K562 (cell line): Measurements from ENCODE around the gene STUB1. TPM values are rescaled to one million over a fixed set of nuclear protein-coding genes. Genes with fewer than 3 reads are reported as not detected.

Experiments used
- ATF7 ChIP-seq: fragments of 450-650 bp; IDR thresholded peaks from 2 replicates; pipeline ENCODE4 v1.7.1; 2014; ENCODE audit warnings: mild to moderate bottlenecking, moderate library complexity
- CHD2 ChIP-seq: IDR thresholded peaks from 2 replicates; pipeline ENCODE4 v1.6.1; 2011; ENCODE audit warnings: low read depth, low read length
- ETV1 ChIP-seq: fragments of 450-650 bp; conservative IDR thresholded peaks from 2 replicates; pipeline ENCODE4 v1.6.1; 2016; ENCODE audit warnings: missing genetic modification characterization, control low read depth, low read depth, missing compliant biosample characterization
- FOXP1 ChIP-seq: sonication (generic); formaldehyde crosslinking; IDR thresholded peaks from 2 replicates; pipeline ENCODE4 v1.8.0; 2022; ENCODE audit warnings: mild to moderate bottlenecking, missing genetic modification reagents
- GATAD2A ChIP-seq: fragments of 450-650 bp; IDR thresholded peaks from 2 replicates; pipeline ENCODE4 v1.6.1; 2017
- KLF1 ChIP-seq: fragments of 450-650 bp; IDR thresholded peaks from 2 replicates; pipeline ENCODE4 v1.6.1; 2016; ENCODE audit warnings: missing genetic modification characterization, missing compliant biosample characterization
- MAFG ChIP-seq: fragments of 450-650 bp; conservative IDR thresholded peaks from 2 replicates; pipeline ENCODE4 v1.6.1; 2016; ENCODE audit warnings: missing genetic modification characterization, missing compliant biosample characterization
- NBN ChIP-seq: fragments of 450-650 bp; IDR thresholded peaks from 2 replicates; pipeline ENCODE4 v1.6.1; 2016; ENCODE audit warnings: low read depth, mild to moderate bottlenecking
- NR4A1 ChIP-seq, 2 experiments: fragments of 250-450 bp in 1 of 2; fragments of 450-650 bp in 1 of 2; sonication (Bioruptor Pico) in 1 of 2; IDR thresholded peaks; 2 replicates each; pipeline versions ENCODE4 v1.4.0 to v1.6.1; 2016 to 2020; ENCODE audit warnings: mild to moderate bottlenecking in 2 of 2, missing compliant biosample characterization in 1 of 2, missing genetic modification characterization in 1 of 2, moderate library complexity in 1 of 2
- NUFIP1 ChIP-seq: fragments of 450-650 bp; IDR thresholded peaks from 2 replicates; pipeline ENCODE4 v1.6.1; 2018; ENCODE audit not compliant: partially characterized antibody
- POLR3A ChIP-seq: IDR thresholded peaks from 2 replicates; pipeline ENCODE4 v1.6.1; 2011; ENCODE audit warnings: borderline replicate concordance, mild to moderate bottlenecking, moderate library complexity; ENCODE audit not compliant: insufficient read length, insufficient read depth; ENCODE audit errors: extremely low read depth
- SETDB1 ChIP-seq: IDR thresholded peaks from one replicate; pipeline ENCODE4 v1.6.1; 2012; ENCODE audit warnings: low read length, control low read depth, inconsistent platforms
- SREBF1 ChIP-seq: fragments of 150-350 bp; IDR thresholded peaks from 2 replicates; pipeline ENCODE4 v1.6.1; 2014; ENCODE audit warnings: antibody characterized with exemption, low read depth, low read length, borderline replicate concordance
- TAL1 ChIP-seq: fragments of 450-650 bp; IDR thresholded peaks from 2 replicates; pipeline ENCODE4 v1.6.1; 2016; ENCODE audit warnings: mild to moderate bottlenecking
- UBTF ChIP-seq, 2 experiments: IDR thresholded peaks; 2 replicates each; pipeline ENCODE4 v1.6.1; 2012; ENCODE audit warnings: improper control_type of control experiment in 2 of 2, low read depth in 2 of 2, low read length in 2 of 2, borderline replicate concordance in 1 of 2
- YBX1 ChIP-seq: fragments of 450-650 bp; IDR thresholded peaks from 2 replicates; pipeline ENCODE4 v1.7.1; 2016; ENCODE audit warnings: mild to moderate bottlenecking
- ZBTB1 ChIP-seq: sonication (generic); formaldehyde crosslinking; IDR thresholded peaks from 2 replicates; pipeline ENCODE4 v1.8.1; 2023; ENCODE audit warnings: missing genetic modification reagents, low read depth, mild to moderate bottlenecking, borderline replicate concordance
- ZNF140 ChIP-seq: fragments of 250-450 bp; sonication (Bioruptor Pico); IDR thresholded peaks from 2 replicates; pipeline ENCODE4 v1.8.0; 2021; ENCODE audit warnings: moderate library complexity, mild to moderate bottlenecking, inconsistent platforms
- ZNF239 ChIP-seq: fragments of 250-450 bp; sonication (Bioruptor Pico); IDR thresholded peaks from 2 replicates; pipeline ENCODE4 v1.4.0; 2020; ENCODE audit warnings: mild to moderate bottlenecking
- ZNF551 ChIP-seq: fragments of 250-450 bp; sonication (Bioruptor Pico); IDR thresholded peaks from 2 replicates; pipeline ENCODE4 v1.5.0; 2021; ENCODE audit warnings: mild to moderate bottlenecking, moderate library complexity
- ZNF561 ChIP-seq: fragments of 450-650 bp; formaldehyde crosslinking; conservative IDR thresholded peaks from 2 replicates; pipeline ENCODE4 v1.4.0; 2020; ENCODE audit warnings: mild to moderate bottlenecking, moderate library complexity
- ZNF780A ChIP-seq: fragments of 250-450 bp; sonication (Bioruptor Pico); IDR thresholded peaks from 2 replicates; pipeline ENCODE4 v1.5.0; 2021; ENCODE audit warnings: mild to moderate bottlenecking
- polyA plus RNA-seq, 8 experiments: library from polyadenylated mRNA; depleted of rRNA in 4 of 8; stranded (reverse) in 5 of 8; unstranded in 3 of 8; fragments of >200 nt; fragmentation: Nextera tagmentation in 2 of 8; fragmentation: Illumina TruSeq in 1 of 8; extraction: Ambion mirVana in 2 of 8; extraction: Trizol in 1 of 8; gene quantifications; 2 replicates each; pipeline versions ENCODE4 v1.2.1 to v1.2.3, GENCODE V29; 2011 to 2014; ENCODE audit warnings: inconsistent platforms in 1 of 8, missing spikeins in 1 of 8
- total RNA-seq, 7 experiments: library from RNA; depleted of rRNA in 6 of 7; stranded (reverse); fragments of >200 nt in 6 of 7; fragmentation: Illumina TruSeq in 2 of 7; extraction: Trizol in 2 of 7; gene quantifications; 2 replicates each; pipeline versions ENCODE4 v1.2.1 to v1.2.3, GENCODE V29; 2011 to 2021; ENCODE audit warnings: low replicate concordance in 1 of 7
- TF ChIP-seq, protein P1 (sequence below), 2 experiments: fragments of 450-650 bp in 1 of 2; sonication (generic) in 1 of 2; formaldehyde crosslinking; conservative IDR thresholded peaks; 2 replicates each; pipeline versions ENCODE4 v1.4.0 to v1.8.1; 2020 to 2022; ENCODE audit warnings: mild to moderate bottlenecking in 1 of 2, missing genetic modification reagents in 1 of 2
- TF ChIP-seq, protein P2 (sequence below): sonication (generic); formaldehyde crosslinking; IDR thresholded peaks from 2 replicates; pipeline ENCODE4 v1.8.1; 2023; ENCODE audit warnings: mild to moderate bottlenecking, missing genetic modification reagents

STUB1 gene
- total and polyA plus RNA-seq, 9 of the 15 experiments (the other 6 are each of a cell fraction or from before 2014, with no cell fraction given): 10.6 to 251 (median 152) TPM

GRCh38 chr16:695355-696089, 15.3 kb downstream of the STUB1 start (continued):
- TF ChIP-seq, protein P1, sequence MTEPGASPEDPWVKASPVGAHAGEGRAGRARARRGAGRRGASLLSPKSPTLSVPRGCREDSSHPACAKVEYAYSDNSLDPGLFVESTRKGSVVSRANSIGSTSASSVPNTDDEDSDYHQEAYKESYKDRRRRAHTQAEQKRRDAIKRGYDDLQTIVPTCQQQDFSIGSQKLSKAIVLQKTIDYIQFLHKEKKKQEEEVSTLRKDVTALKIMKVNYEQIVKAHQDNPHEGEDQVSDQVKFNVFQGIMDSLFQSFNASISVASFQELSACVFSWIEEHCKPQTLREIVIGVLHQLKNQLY (CRISPR knock-in tag; conservative IDR thresholded peaks at IDR 0.05): peak in 1 of 2 experiments; percentile 96; a peak in 2 of 4 replicates
- TF ChIP-seq ZNF140 (CRISPR knock-in tag) (no peak), ZNF551 (CRISPR knock-in tag) (no peak), SREBF1 (no peak), ETV1 (tag) (no peak), GATAD2A (no peak), CHD2 (no peak), YBX1 (no peak), FOXP1 (peak; percentile 98), NUFIP1 (no peak), SETDB1 (no peak), ATF7 (peak; percentile 45; the same call in 1 of the 2 replicates), MAFG (tag) (no peak), ZNF239 (CRISPR knock-in tag) (no peak), UBTF (IDR thresholded peaks at IDR 0.05; ENCODE audit: borderline replicate concordance in 1 of 2, low read depth in 2 of 2, low read length in 2 of 2) (no peak), NBN (no peak), ZNF780A (CRISPR knock-in tag) (no peak), ZNF561 (CRISPR knock-in tag) (no peak), NR4A1 (CRISPR knock-in tag; IDR thresholded peaks at IDR 0.05) (no peak), NR4A1 (tag; IDR thresholded peaks at IDR 0.05) (no peak), POLR3A (no peak), KLF1 (tag) (0 out of 2 replicates have a peak, but pooled peaks have one; percentile 24), TAL1 (no peak), ZBTB1 (CRISPR knock-in tag) (peak; percentile 52; the same call in 1 of the 2 replicates)
- TF ChIP-seq, protein P2, sequence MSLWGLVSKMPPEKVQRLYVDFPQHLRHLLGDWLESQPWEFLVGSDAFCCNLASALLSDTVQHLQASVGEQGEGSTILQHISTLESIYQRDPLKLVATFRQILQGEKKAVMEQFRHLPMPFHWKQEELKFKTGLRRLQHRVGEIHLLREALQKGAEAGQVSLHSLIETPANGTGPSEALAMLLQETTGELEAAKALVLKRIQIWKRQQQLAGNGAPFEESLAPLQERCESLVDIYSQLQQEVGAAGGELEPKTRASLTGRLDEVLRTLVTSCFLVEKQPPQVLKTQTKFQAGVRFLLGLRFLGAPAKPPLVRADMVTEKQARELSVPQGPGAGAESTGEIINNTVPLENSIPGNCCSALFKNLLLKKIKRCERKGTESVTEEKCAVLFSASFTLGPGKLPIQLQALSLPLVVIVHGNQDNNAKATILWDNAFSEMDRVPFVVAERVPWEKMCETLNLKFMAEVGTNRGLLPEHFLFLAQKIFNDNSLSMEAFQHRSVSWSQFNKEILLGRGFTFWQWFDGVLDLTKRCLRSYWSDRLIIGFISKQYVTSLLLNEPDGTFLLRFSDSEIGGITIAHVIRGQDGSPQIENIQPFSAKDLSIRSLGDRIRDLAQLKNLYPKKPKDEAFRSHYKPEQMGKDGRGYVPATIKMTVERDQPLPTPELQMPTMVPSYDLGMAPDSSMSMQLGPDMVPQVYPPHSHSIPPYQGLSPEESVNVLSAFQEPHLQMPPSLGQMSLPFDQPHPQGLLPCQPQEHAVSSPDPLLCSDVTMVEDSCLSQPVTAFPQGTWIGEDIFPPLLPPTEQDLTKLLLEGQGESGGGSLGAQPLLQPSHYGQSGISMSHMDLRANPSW (CRISPR knock-in tag): peak; percentile 79; the same call in 1 of the 2 replicates
